Measurements from ENCODE around the gene FAM78A. TPM values are rescaled to one million over a fixed set of nuclear protein-coding genes. Genes with fewer than 3 reads are reported as not detected.

FAM78A gene
- total RNA-seq, 1 donor from 2014 or later: 55.7 TPM

DNA sequence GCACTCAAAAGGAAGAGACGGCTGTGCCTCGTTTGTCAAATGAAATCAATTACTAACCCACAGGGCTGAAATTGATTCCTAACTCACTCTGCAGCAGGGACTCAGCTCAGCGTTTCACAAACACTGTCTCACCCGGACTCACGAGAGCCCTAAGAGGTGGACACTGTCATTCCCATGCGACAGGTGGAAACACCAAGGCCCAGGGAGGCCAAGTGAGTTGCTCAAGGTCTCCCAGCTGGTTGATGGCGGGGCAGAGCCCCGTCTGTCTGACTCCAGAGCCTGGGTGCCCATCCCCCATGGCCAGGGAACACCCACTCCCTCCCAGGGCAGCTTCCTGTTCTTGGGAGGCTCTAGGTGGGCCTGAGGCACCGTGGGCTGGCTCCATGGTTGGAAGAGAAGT lies 11.9 kb upstream of the FAM78A start:
- intact Hi-C loops (cut with DNase I): loop anchor here (5.0 kb wide), 1 partner anchor 44 kb away; no protein-coding TSS in a partner anchor
- DNase-seq (peak; percentile 38), ATAC-seq (ENCODE audit: poor library complexity) (no peak)

DNA sequence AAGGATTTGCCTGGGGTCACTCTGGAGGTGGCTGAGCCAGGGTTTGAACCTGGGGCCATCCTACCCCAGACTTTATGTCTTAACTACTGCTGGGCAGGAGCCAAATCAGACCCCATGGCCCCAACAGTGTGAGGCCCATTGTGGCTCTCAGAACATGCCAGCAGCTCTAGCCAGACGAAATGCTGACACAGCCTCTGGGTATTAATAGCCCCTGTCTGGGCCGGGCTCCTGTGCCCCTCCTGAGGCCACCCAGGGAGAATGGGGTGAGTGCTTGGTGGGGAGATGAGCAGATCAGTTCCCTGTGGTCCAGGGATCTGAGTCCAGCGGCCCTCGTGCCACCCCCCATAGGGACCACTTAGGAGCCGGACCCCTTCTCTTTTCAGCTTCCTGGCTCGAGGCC lies 11.0 kb upstream of the FAM78A start:
- DNase-seq (peak; percentile 40), ATAC-seq (ENCODE audit: poor library complexity) (no peak)
- intact Hi-C loops (cut with DNase I): loop anchor here (5.0 kb wide), 1 partner anchor 45 kb away; no protein-coding TSS in a partner anchor

- ATAC-seq (ENCODE audit: poor library complexity) (no peak), DNase-seq (no peak)
- intact Hi-C loops (cut with DNase I): loop anchor here (5.0 kb wide), 1 partner anchor 47 kb away; no protein-coding TSS in a partner anchor
Observed at GRCh38 chr9:131284856-131285255, 8.5 kb upstream of the FAM78A start.

DNA sequence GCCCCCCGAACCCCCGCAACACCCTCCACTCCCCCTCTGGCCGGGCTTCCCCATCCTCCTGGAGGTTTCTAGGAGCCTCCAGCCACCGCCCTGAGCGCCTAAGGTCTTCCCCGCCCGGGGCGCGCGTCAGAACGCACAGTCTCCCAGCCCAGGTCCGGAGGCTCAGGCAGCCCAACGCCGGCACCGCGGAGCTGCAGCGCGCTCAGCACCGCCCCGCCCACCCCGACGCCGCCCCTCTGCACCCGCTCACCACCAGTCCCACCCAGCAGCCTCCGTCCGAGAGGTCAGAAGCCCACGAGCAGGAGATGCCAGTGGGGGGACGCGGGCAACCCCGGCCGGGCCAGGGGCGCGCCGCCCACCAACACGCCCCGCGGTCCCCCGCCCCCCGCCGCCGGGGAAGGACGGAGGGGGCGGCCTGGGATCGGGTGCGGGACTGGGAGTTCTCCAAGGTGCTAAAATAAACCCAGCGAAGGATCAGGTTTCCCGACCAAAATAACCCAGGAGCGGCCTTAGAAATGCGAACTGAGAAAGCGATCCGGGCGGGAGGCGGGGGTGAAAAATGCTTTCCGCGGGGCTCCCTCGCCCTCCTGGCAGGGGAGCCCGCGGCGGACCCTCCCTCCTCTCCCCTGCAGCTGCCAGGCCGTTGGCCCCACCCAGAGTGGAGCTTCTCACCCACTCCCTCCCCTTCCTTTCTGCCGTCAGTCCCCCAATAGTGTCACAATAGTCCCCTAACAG lies 6.5 kb upstream of the FAM78A start:
- intact Hi-C loops (cut with DNase I): no loop called here
- ATAC-seq (ENCODE audit: poor library complexity) (peak; percentile 60), DNase-seq (peak; percentile 65)

DNA sequence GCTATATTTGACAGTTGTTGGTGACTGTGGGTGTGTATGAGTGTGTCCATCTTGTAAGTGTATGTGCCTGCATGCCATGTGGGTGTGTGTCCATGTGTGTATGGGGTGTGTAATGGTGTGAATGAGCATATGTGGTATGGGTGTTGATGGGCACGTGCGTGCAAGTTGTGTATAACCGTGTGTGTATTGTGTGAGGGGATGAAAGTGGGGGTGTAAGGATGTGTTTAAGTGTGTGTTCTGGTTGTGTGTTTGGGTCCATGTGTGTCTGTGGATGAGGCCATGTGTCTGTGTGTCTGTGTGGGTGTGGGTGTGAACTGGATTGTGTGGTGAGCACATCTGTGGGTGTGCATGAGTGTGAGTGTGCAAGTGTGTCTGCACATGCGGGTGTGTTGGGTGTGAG lies 5.9 kb upstream of the FAM78A start:
- DNase-seq (no peak), ATAC-seq (ENCODE audit: poor library complexity) (no peak)

GRCh38 chr9:131281119-131281965 lies 5.0 kb upstream of the FAM78A start:
- intact Hi-C loops (cut with DNase I): no loop called here
- ATAC-seq (ENCODE audit: poor library complexity) (no peak), DNase-seq (peak; percentile 36)

More for the DNA sequence above, 5.9 kb upstream of the FAM78A start:
- intact Hi-C loops (cut with DNase I): no loop called here

DNA sequence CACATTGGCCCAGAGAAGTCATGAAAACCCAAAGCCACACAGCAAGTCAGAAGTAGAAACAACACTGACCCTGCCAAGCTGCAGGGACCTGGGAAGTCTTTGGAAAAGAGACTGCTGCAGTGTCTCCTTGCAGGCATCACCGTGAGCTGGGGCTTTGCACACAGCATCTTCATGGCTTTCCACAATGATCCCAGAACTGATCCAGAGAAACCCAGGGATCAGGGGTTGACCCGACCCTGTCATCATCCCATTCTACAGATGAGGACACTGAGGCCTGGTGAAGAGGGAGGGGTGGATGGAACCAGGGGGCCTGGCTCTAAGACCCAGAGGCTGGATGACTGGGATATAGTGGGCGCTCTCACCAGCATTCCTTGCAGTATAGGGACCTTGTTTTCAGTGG lies 4.3 kb upstream of the FAM78A start:
- no peak for ATAC-seq (ENCODE audit: poor library complexity)
- intact Hi-C loops (cut with DNase I): no loop called here

DNA sequence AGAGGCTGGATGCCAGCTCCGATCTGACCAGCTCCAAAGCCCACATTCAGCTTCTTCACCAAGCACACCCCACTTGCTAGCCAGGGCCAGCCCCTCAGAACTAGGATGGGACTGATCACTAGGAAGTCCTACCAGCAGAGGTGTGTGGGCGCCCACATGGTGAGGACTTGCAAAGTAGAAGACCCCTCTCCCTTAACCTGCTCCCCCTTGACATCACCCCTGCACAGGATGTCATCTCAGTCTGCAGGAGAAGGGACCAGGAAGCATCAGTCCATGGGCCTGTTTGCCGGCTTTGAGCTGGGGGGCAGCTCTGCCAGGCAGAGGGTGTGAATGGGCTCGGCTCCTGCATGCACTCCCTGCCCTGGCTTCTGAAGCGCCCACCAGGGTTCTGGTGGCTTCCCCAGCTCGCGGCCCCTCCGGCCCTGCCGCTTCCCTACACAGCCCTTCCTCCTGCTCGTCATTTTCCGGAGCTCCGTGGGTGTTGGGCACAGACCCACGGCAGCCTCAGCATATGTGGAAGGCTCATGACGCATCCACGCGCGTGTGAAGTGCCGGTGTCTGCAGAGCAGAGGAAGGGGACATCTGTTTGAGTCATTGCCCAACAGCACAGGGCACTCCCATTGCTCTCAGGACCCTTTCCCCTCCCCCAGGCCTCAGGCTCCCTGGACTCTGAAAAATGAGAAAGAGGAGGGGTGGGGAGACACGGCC lies 3.7 kb upstream of the FAM78A start:
- intact Hi-C loops (cut with DNase I): loop anchor here (5.0 kb wide), 2 partner anchors 43 to 103 kb away; no protein-coding TSS in a partner anchor
- DNase-seq (peak; percentile 48), ATAC-seq (ENCODE audit: poor library complexity) (no peak)

More for the DNA sequence above, 4.3 kb upstream of the FAM78A start:
- no peak for DNase-seq

GRCh38 chr9:131279196-131279862 lies 3.0 kb upstream of the FAM78A start:
- intact Hi-C loops (cut with DNase I): loop anchor here (5.0 kb wide), 2 partner anchors 42 to 102 kb away; no protein-coding TSS in a partner anchor
- ATAC-seq (ENCODE audit: poor library complexity): peak; percentile 9

DNA sequence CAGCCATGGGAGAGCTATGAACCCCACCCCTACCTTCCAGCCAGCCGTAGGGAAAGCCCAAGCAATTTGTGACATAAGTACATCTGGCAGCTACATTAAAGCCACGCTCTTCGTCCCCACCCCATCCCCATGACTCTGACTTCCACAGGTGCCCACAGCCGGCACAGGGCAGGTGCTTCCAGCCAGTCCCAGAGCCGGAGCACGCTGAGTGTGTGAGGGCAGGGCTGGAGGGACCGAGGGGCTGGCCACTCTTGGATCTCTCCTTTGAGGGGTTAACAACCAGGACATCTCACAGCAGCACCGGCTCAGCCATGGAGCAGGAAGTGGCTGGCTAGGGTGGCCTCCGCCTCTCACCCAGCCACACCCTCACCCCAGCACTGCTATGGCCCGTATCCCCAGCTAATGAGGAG lies 2.4 kb upstream of the FAM78A start:
- peak; percentile 44 for DNase-seq
- ATAC-seq (ENCODE audit: poor library complexity): no peak
- intact Hi-C loops (cut with DNase I): loop anchor here (5.0 kb wide), 2 partner anchors 41 to 101 kb away; no protein-coding TSS in a partner anchor

More at GRCh38 chr9:131279196-131279862, 3.0 kb upstream of the FAM78A start:
- peak; percentile 69 for DNase-seq

DNA sequence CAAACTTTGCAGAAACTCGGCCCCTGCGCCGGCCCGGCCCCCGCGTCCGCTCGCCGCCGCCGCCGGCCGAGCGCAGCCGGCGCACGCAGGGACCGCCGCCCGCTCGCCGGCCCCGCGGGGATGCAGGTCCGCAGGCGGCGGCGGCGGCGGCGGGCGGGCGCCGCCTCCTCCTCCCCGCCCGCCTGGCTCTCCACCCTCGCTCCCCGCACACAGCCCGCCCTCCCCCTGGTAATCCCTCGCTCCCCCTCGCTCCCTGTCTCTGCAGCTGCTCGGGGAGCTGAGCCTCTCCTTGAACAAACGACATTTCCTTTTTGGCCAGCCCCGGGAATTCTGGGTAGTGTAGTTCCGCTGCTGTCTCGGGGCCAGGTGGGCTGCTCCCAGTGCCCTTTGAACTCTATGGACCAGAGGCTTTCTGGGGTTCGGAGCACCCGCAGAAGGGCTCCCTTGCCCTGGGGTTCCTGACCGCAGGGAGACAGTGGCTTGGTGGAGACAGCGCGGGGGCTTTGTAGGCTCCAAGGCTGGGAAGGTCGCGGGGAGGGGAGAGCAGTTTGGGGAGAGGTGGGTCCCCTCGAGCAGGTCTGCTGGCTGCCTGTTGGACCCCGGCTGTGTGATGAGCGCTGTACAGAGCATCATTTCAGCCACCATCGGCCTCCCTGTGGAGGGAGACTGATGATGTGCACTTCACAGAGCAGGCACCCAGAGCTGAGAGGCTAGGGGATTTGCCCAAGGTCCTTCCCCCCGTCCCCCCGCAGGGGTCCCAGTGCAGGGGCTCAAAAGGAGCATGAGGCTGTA lies 1.8 kb upstream of the FAM78A start:
- intact Hi-C loops (cut with DNase I): loop anchor here (5.0 kb wide), 2 partner anchors 41 to 101 kb away; no protein-coding TSS in a partner anchor
- peak; percentile 90 for DNase-seq
- ATAC-seq (ENCODE audit: poor library complexity): peak; percentile 58

DNA sequence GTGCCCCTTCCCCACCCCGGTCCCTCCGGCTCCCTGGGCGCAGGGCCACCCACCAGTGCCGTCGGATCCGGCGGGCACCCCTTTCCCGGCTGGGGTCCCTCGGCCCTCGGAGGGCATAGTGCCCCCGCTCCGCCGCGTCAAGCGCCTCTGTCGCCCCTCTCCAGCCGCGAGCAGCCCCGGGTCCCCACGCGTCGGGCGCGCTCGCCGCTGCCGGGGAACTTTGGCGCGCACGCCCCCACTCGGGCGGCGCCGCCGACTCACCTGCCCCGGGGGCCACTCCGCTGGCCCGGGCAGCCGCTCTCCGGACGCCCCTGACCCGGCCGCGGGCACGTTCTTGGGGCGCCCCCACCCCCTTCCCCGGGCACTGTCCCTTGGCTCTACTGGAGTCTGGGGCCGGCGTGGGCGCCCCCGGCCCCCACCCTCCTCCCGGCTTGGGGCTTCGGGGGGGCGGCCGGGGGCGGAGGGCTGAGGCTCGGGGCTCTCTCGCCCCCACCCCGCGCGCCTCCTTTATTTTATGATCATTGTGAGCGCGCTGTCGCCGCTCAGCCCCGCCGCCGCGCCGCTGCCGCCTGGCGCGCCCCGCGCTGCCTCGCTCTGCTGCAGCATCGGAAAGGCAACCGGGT lies 1.1 kb upstream of the FAM78A start:
- intact Hi-C loops (cut with DNase I): loop anchor here (5.0 kb wide), 2 partner anchors 40 to 100 kb away; no protein-coding TSS in a partner anchor
- DNase-seq: no peak
- ATAC-seq (ENCODE audit: poor library complexity): peak; percentile 2

DNA sequence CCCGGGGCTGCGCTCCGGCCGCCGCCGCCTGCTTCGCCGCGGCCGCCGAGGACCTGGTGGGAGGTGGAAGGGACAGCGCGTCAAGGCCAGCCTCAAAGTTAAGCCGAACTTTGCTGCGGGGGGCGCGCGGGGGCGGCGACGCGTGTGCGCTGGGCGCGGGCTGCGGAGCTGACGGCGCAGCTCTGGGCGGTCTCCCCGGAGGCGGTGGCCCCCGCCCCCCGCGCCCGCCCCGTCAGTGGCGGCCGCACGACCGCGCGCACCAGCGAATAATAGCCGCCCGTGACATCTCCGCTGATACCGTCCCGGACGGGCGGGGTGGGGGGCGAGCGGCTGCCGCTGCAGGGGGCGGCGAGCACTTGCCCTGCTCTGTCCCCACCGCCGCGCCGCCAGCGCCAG lies 579 bp upstream of the FAM78A start:
- intact Hi-C loops (cut with DNase I): loop anchor here (5.0 kb wide), 2 partner anchors 40 to 100 kb away; no protein-coding TSS in a partner anchor
- ATAC-seq (ENCODE audit: poor library complexity) (peak; percentile 11), DNase-seq (no peak)

- intact Hi-C loops (cut with DNase I): loop anchor here (5.0 kb wide), 2 partner anchors 38 to 98 kb away; no protein-coding TSS in a partner anchor
- peak; percentile 59 for ATAC-seq (ENCODE audit: poor library complexity)
- peak; percentile 82 for DNase-seq
Observed at GRCh38 chr9:131275332-131276093, 797 bp downstream of the FAM78A start.

DNA sequence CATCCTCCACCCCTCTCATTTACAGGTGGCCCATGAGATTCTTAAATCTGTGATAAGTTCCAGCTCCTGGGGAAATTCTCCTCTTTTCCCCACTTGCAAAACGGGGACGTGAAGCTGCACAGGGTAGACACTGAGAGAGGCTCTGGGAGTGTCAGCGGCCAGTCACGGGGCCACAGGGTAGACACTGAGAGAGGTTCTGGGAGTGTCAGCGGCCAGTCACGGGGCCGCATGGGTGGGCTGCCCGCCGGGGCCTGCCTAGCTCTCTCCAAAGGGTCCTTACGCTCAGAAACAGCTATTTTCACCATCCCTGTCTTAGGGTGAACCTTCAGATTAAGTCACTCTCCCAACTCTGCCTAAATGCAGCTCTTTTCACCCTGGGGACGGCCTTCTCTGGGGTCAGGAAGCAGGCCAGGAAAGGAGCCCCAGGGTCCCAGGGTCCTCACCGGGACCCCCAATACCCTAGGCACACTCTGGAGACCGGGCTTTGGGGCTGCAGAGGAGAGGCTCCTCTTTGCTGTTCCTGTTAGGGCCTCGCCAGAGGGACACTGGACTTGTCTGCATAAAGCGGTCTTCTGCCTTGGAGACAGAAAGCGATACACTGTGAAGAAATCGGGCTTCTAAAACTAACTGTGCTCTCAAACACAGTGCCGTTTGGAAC lies 1.5 kb downstream of the FAM78A start:
- intact Hi-C loops (cut with DNase I): loop anchor here (5.0 kb wide), 2 partner anchors 38 to 98 kb away; no protein-coding TSS in a partner anchor
- ATAC-seq (ENCODE audit: poor library complexity) (peak; percentile 45), DNase-seq (peak; percentile 75)

Measured in Right ventricle myocardium superior (tissue), 1 donor.